ENCODE measurements around the gene GBX2.
A peak's percentile ranks its signal among the peaks of the same experiment; 100 is the strongest.

Gene GBX2

GRCh38 chr2:236170590-236171165 is 2.5 kb upstream of the GBX2 start:
- TF ChIP-seq POLR2AphosphoS5 (IDR thresholded peaks at IDR 0.05; ENCODE audit: low read depth, low read length) = no peak
- no peak for TF ChIP-seq SIN3A (IDR thresholded peaks at IDR 0.05; ENCODE audit: borderline replicate concordance, insufficient read depth, low read length)
- TF ChIP-seq FOXP2 (optimal IDR thresholded peaks at IDR 0.05; ENCODE audit: borderline replicate concordance, extremely low read depth, extremely low read length, insufficient read depth) = no peak
- TF ChIP-seq REST (IDR thresholded peaks at IDR 0.05; ENCODE audit: insufficient read depth in 1 of 2, low read depth in 2 of 2, low read length in 2 of 2) = no peak
- TF ChIP-seq TAF1 (IDR thresholded peaks at IDR 0.05; ENCODE audit: borderline replicate concordance, insufficient read depth, low read length) = no peak

GRCh38 chr2:236169741-236170589 is 1.8 kb upstream of the GBX2 start:
- TF ChIP-seq TAF1 (IDR thresholded peaks at IDR 0.05; ENCODE audit: borderline replicate concordance, insufficient read depth, low read length) = no peak

GRCh38 chr2:236169151-236169721 is 1.1 kb upstream of the GBX2 start:
- TF ChIP-seq FOXP2 (optimal IDR thresholded peaks at IDR 0.05; ENCODE audit: borderline replicate concordance, extremely low read depth, extremely low read length, insufficient read depth) (no peak), TAF1 (IDR thresholded peaks at IDR 0.05; ENCODE audit: borderline replicate concordance, insufficient read depth, low read length) (no peak), SIN3A (IDR thresholded peaks at IDR 0.05; ENCODE audit: borderline replicate concordance, insufficient read depth, low read length) (no peak), REST (IDR thresholded peaks at IDR 0.05; ENCODE audit: insufficient read depth in 1 of 2, low read depth in 2 of 2, low read length in 2 of 2) (no peak), POLR2AphosphoS5 (IDR thresholded peaks at IDR 0.05; ENCODE audit: low read depth, low read length) (no peak)

GRCh38 chr2:236167297-236168109 is 683 bp downstream of the GBX2 start:
- no peak for TF ChIP-seq TAF1 (IDR thresholded peaks at IDR 0.05; ENCODE audit: borderline replicate concordance, insufficient read depth, low read length)
- TF ChIP-seq POLR2AphosphoS5 (IDR thresholded peaks at IDR 0.05; ENCODE audit: low read depth, low read length) = peak; percentile 37; the same call in 1 of the 2 replicates

- no peak for TF ChIP-seq REST (IDR thresholded peaks at IDR 0.05; ENCODE audit: insufficient read depth in 1 of 2, low read depth in 2 of 2, low read length in 2 of 2)
- TF ChIP-seq TAF1 (IDR thresholded peaks at IDR 0.05; ENCODE audit: borderline replicate concordance, insufficient read depth, low read length) = no peak
- 0 out of 2 replicates have a peak, but pooled peaks have one; percentile 3 for TF ChIP-seq POLR2AphosphoS5 (IDR thresholded peaks at IDR 0.05; ENCODE audit: low read depth, low read length)
Measured at GRCh38 chr2:236166796-236167296, 1.3 kb downstream of the GBX2 start.

Data from PFSK-1 (cell line).